ENCODE results near the gene PPIE. TPM values are rescaled to one million over a fixed set of nuclear protein-coding genes. Genes with fewer than 3 reads are reported as not detected.

Gene PPIE
- total and polyA plus RNA-seq, 2 of the 13 experiments (the other 11 are each of a cell fraction or from before 2014, with no cell fraction given), result 15.3 to 26.3 TPM

DNA sequence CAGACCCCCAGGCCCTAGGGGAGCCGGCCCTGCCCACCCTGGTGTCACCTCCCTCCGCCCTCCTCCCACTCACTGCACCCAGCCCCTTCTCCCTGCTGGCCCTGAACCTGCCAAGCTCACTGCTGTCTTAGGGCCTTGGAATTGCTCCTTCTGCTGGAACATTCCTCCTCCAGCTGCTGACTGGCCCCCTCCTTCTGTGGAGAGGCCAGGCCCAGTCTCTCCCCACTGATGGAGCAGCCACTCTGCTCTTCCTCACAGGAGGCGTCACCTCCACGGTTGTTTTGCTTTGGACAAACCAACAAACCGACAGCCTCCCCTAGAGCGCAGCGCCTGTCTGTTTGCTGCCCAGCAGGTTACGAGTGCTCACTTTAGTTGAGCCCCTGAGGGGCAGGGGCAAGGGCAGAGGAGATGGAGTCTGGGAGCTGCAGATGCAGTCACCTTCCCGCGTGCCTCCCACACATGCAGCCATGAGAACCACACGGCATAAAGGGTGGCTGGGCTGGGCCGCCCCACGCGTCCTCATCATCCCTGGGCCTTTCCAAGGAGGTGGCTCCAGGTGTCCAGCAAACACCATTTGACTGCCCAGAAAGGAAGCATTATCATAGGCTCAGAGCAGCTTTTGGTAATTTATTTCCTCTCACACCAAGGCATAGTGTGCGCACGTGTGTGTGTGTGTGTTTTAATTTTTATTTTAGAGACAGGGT lies 23.0 kb downstream of the PPIE start:
- CTCF ChIA-PET (ENCODE audit: low intra/inter-chr PET ratio, low total read pairs), result no interaction called here
- POLR2A ChIA-PET, result no interaction called here
- intact Hi-C loops (cut with micrococcal nuclease; ENCODE audit: unreplicated experiment), result no loop called here
- no peaks in the 10 kb centered on the region for H3K79me2 ChIP-seq (ENCODE audit: insufficient read depth, low read length)
- no peak overlapping the region for H3K27ac ChIP-seq (ENCODE audit: extremely low read length, insufficient read depth, low read length)
- H3K4me1 ChIP-seq (ENCODE audit: insufficient read depth, low read length), result peaks cover 2% of the 10 kb centered on the region; the same call in 1 of the 2 replicates
- H3K27me3 ChIP-seq (ENCODE audit: control insufficient read depth in 1 of 2, insufficient read depth in 2 of 2, low read length in 2 of 2), result no peaks in the 10 kb centered on the region; a peak in 1 of 5 replicates
- H2AFZ ChIP-seq (ENCODE audit: low read length), result no peak overlapping the region
- BruUV-seq (replicated peaks), result no TSS peak
- H3K36me3 ChIP-seq (replicated peaks in 1 of 2; ENCODE audit: control insufficient read depth in 1 of 2, insufficient read depth in 2 of 2, low read length in 2 of 2), result no peaks in the 10 kb centered on the region
- no peak overlapping the region for H3K4me3 ChIP-seq (replicated peaks in 1 of 3; ENCODE audit: insufficient read depth in 1 of 3, low read depth in 2 of 3, low read length in 3 of 3)
- H4K20me1 ChIP-seq (ENCODE audit: insufficient read depth, low read length), result no peaks in the 10 kb centered on the region
- 72% methylated on average over 16 of the region's 16 CpGs for WGBS (ENCODE audit: low lambda C conversion rate)
- H3K9me3 ChIP-seq (ENCODE audit: low read length), result no peaks in the 10 kb centered on the region
- DNase-seq (ENCODE audit: low spot score), result no peak
- TF ChIP-seq, protein P1, sequence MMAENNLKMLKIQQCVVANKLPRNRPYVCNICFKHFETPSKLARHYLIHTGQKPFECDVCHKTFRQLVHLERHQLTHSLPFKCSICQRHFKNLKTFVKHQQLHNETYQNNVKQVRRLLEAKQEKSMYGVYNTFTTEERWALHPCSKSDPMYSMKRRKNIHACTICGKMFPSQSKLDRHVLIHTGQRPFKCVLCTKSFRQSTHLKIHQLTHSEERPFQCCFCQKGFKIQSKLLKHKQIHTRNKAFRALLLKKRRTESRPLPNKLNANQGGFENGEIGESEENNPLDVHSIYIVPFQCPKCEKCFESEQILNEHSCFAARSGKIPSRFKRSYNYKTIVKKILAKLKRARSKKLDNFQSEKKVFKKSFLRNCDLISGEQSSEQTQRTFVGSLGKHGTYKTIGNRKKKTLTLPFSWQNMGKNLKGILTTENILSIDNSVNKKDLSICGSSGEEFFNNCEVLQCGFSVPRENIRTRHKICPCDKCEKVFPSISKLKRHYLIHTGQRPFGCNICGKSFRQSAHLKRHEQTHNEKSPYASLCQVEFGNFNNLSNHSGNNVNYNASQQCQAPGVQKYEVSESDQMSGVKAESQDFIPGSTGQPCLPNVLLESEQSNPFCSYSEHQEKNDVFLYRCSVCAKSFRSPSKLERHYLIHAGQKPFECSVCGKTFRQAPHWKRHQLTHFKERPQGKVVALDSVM (CRISPR knock-in tag; IDR thresholded peaks at IDR 0.05), result no peak
- TF ChIP-seq SOX13 (IDR thresholded peaks at IDR 0.05) (no peak), SOX13 (CRISPR knock-in tag; conservative IDR thresholded peaks at IDR 0.05 in 1 of 2, IDR thresholded peaks at IDR 0.05 in 1 of 2) (no peak), ZNF572 (CRISPR knock-in tag; IDR thresholded peaks at IDR 0.05) (no peak), FOXC1 (CRISPR knock-in tag; IDR thresholded peaks at IDR 0.05; ENCODE audit: borderline replicate concordance) (no peak), ZNF570 (CRISPR knock-in tag; IDR thresholded peaks at IDR 0.05; ENCODE audit: borderline replicate concordance) (no peak), ZNF256 (CRISPR knock-in tag; conservative IDR thresholded peaks at IDR 0.05) (no peak), ZNF720 (CRISPR knock-in tag; IDR thresholded peaks at IDR 0.05) (no peak)
- TF ChIP-seq, protein P2, sequence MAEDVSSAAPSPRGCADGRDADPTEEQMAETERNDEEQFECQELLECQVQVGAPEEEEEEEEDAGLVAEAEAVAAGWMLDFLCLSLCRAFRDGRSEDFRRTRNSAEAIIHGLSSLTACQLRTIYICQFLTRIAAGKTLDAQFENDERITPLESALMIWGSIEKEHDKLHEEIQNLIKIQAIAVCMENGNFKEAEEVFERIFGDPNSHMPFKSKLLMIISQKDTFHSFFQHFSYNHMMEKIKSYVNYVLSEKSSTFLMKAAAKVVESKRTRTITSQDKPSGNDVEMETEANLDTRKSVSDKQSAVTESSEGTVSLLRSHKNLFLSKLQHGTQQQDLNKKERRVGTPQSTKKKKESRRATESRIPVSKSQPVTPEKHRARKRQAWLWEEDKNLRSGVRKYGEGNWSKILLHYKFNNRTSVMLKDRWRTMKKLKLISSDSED (CRISPR knock-in tag; IDR thresholded peaks at IDR 0.05), result no peak
- in situ Hi-C loops (cut with HindIII; ENCODE audit: extremely low pct_ligation_motif_present, low pct_unique_long_range_greater_than_20kb), result no loop called here
- ATAC-seq, result no peak
- no peak overlapping the region for H3K9ac ChIP-seq (ENCODE audit: insufficient read depth, low read depth, low read length)
- H3K4me2 ChIP-seq (ENCODE audit: low read depth, low read length), result no peak overlapping the region
- no peak for FAIRE-seq
